Spinal cord (tissue), 10 donors: ENCODE measurements around the gene C13orf46. TPM values are rescaled to one million over a fixed set of nuclear protein-coding genes. Genes with fewer than 3 reads are reported as not detected.

Source experiments
- DNase-seq, 6 donors: peaks; one replicate each; pipeline versions ENCODE4 v3.0.0 to v3.0.0-alpha.2; 2013 to 2015; ENCODE audit warnings: low spot score in 6 of 6, low read depth in 4 of 6
- H3K27ac ChIP-seq: one replicate; pipeline ENCODE4 v1.5.1; 2013; ENCODE audit warnings: low read depth, low read length, control low read depth
- H3K27me3 ChIP-seq: one replicate; pipeline ENCODE4 v1.6.1; 2013; ENCODE audit warnings: low read length; ENCODE audit not compliant: control insufficient read depth, insufficient read depth
- H3K36me3 ChIP-seq: one replicate; pipeline ENCODE4 v1.6.1; 2013; ENCODE audit warnings: low read length; ENCODE audit not compliant: control insufficient read depth, insufficient read depth
- H3K4me1 ChIP-seq: one replicate; pipeline ENCODE4 v1.6.1; 2013; ENCODE audit warnings: low read length; ENCODE audit not compliant: control insufficient read depth, insufficient read depth
- H3K4me3 ChIP-seq: one replicate; pipeline ENCODE4 v1.5.1; 2013; ENCODE audit warnings: low read depth, low read length, control low read depth
- H3K9me3 ChIP-seq: one replicate; pipeline ENCODE4 v1.6.1; 2013; ENCODE audit warnings: low read length; ENCODE audit not compliant: control insufficient read depth, insufficient read depth
- WGBS: methylation state at CpG from one replicate; pipeline ENCODE4 v1.1.5; 2013; ENCODE audit warnings: missing lambda C conversion rate; ENCODE audit not compliant: insufficient coverage; 5-methylcytosine and 5-hydroxymethylcytosine counted together
- polyA plus RNA-seq, 2 donors: library from polyadenylated mRNA; unstranded; fragments of 120-200 nt; gene quantifications; one replicate each; pipeline ENCODE4 v1.2.1, GENCODE V29; 2013; ENCODE audit not compliant: insufficient read length in 2 of 2
- total RNA-seq, 2 donors: library from RNA; depleted of rRNA in 1 of 2; stranded (reverse); fragments of 120-200 nt in 1 of 2; fragments of >200 nt in 1 of 2; gene quantifications; one replicate each; pipeline versions ENCODE4 v1.2.3 to v1.2.4, GENCODE V29; 2013 to 2014
- donor health status: healthy.

Gene C13orf46
- total and polyA plus RNA-seq, 4 donors = 0.20 to 1.1 (median 0.62) TPM

GRCh38 chr13:113939944-113940297, 34.0 kb downstream of the C13orf46 start:
- no peak overlapping the region for H3K27ac ChIP-seq
- WGBS = 78% methylated on average over 14 of the region's 16 CpGs
- no peaks in the 10 kb centered on the region for H3K27me3 ChIP-seq
- peaks cover 37% of the 10 kb centered on the region for H3K4me1 ChIP-seq
- no peaks in the 10 kb centered on the region for H3K9me3 ChIP-seq
- DNase-seq = no peak
- no peak overlapping the region for H3K4me3 ChIP-seq
- peaks cover 23% of the 10 kb centered on the region for H3K36me3 ChIP-seq

GRCh38 chr13:113939129-113939943, 34.5 kb downstream of the C13orf46 start:
- Histone ChIP-seq H3K36me3 (peaks cover 23% of the 10 kb centered on the region), H3K4me1 (peaks cover 43% of the 10 kb centered on the region), H3K27me3 (no peaks in the 10 kb centered on the region), H3K4me3 (no peak overlapping the region), H3K9me3 (no peaks in the 10 kb centered on the region), H3K27ac (no peak overlapping the region)
- DNase-seq = no peak
- 82% methylated on average over 28 of the region's 28 CpGs for WGBS

GRCh38 chr13:113938716-113939115, 35.2 kb downstream of the C13orf46 start:
- H3K27ac ChIP-seq = no peak overlapping the region
- DNase-seq = no peak
- H3K36me3 ChIP-seq = peaks cover 18% of the 10 kb centered on the region
- no peaks in the 10 kb centered on the region for H3K27me3 ChIP-seq
- H3K4me1 ChIP-seq = peaks cover 44% of the 10 kb centered on the region
- 64% methylated on average over 11 of the region's 11 CpGs for WGBS
- no peak overlapping the region for H3K4me3 ChIP-seq
- H3K9me3 ChIP-seq = no peaks in the 10 kb centered on the region

- DNase-seq = peak in 1 of 6 donors; percentile 23
- H3K4me3 ChIP-seq = no peak overlapping the region
- no peaks in the 10 kb centered on the region for H3K27me3 ChIP-seq
- no peak overlapping the region for H3K27ac ChIP-seq
- H3K36me3 ChIP-seq = peaks cover 18% of the 10 kb centered on the region
- H3K4me1 ChIP-seq = peaks cover 44% of the 10 kb centered on the region
- no peaks in the 10 kb centered on the region for H3K9me3 ChIP-seq
- 59% methylated on average over 7 of the region's 7 CpGs for WGBS
Observed at GRCh38 chr13:113938246-113938645, 35.6 kb downstream of the C13orf46 start.

GRCh38 chr13:113937527-113938180, 36.2 kb downstream of the C13orf46 start:
- Histone ChIP-seq H3K36me3 (peaks cover 14% of the 10 kb centered on the region), H3K27me3 (no peaks in the 10 kb centered on the region), H3K4me1 (peaks cover 44% of the 10 kb centered on the region), H3K27ac (no peak overlapping the region), H3K9me3 (no peaks in the 10 kb centered on the region), H3K4me3 (no peak overlapping the region)
- DNase-seq = peak in 2 of 6 donors; percentile 41 to 42
- WGBS = 65% methylated on average over 16 of the region's 20 CpGs

- peaks cover 44% of the 10 kb centered on the region for H3K4me1 ChIP-seq
- DNase-seq = no peak
- WGBS = 94% methylated on average over 11 of the region's 12 CpGs
Observed at GRCh38 chr13:113937073-113937472, 36.8 kb downstream of the C13orf46 start.

GRCh38 chr13:113936166-113936965, 37.5 kb downstream of the C13orf46 start:
- Histone ChIP-seq H3K36me3 (peaks cover 7% of the 10 kb centered on the region), H3K27me3 (no peaks in the 10 kb centered on the region), H3K27ac (no peak overlapping the region), H3K4me3 (no peak overlapping the region), H3K4me1 (peaks cover 44% of the 10 kb centered on the region), H3K9me3 (no peaks in the 10 kb centered on the region)
- WGBS = 90% methylated on average over 13 of the region's 25 CpGs
- no peak for DNase-seq

More at GRCh38 chr13:113937073-113937472, 36.8 kb downstream of the C13orf46 start:
- H3K36me3 ChIP-seq = peaks cover 11% of the 10 kb centered on the region
- no peaks in the 10 kb centered on the region for H3K27me3 ChIP-seq
- H3K4me3 ChIP-seq = no peak overlapping the region
- no peaks in the 10 kb centered on the region for H3K9me3 ChIP-seq
- H3K27ac ChIP-seq = no peak overlapping the region

GRCh38 chr13:113935001-113935844, 38.7 kb downstream of the C13orf46 start:
- Histone ChIP-seq H3K27me3 (no peaks in the 10 kb centered on the region), H3K27ac (peak overlapping the region; percentile 48), H3K4me1 (peaks cover 48% of the 10 kb centered on the region), H3K9me3 (no peaks in the 10 kb centered on the region), H3K4me3 (no peak overlapping the region), H3K36me3 (peaks cover 7% of the 10 kb centered on the region)
- WGBS = 31% methylated on average over 14 of the region's 21 CpGs
- DNase-seq = peak in 2 of 6 donors; percentile 64 to 73

- no peak for DNase-seq
- WGBS = 89% methylated on average over 13 of the region's 14 CpGs
Observed at GRCh38 chr13:113934576-113934975, 39.3 kb downstream of the C13orf46 start.

More at GRCh38 chr13:113934576-113934975, 39.3 kb downstream of the C13orf46 start:
- Histone ChIP-seq H3K9me3 (no peaks in the 10 kb centered on the region), H3K4me3 (no peak overlapping the region), H3K27ac (peak overlapping the region; percentile 48), H3K36me3 (peaks cover 3% of the 10 kb centered on the region), H3K27me3 (no peaks in the 10 kb centered on the region), H3K4me1 (peaks cover 53% of the 10 kb centered on the region)
